Endometrial microvascular endothelial cells (primary cell): Measurements from ENCODE around the gene CCDC196. TPM values are rescaled to one million over a fixed set of nuclear protein-coding genes. Genes with fewer than 3 reads are reported as not detected.

Experiments used
- in situ Hi-C: cut with HindIII; loops from 2 replicates; pipeline ENCODE4 v1.10.0; 2017; ENCODE audit warnings: low sequenced_read_pairs, low pct_unique_long_range_greater_than_20kb; ENCODE audit errors: inconsistent ontology term
- total RNA-seq: library from RNA; depleted of rRNA; stranded (reverse); fragments of >200 nt; gene quantifications from one replicate; pipeline ENCODE4 v1.2.3, GENCODE V29; 2015; ENCODE audit errors: inconsistent ontology term

Gene CCDC196
- not detected for total RNA-seq

GRCh38 chr14:66485910-66486421 is at the start of gene CCDC196:
TSS of gene CCDC196 (plus strand) at chr14:66486371. CDS start at chr14:66486503, 132 bp downstream.
- in situ Hi-C loops, result no loop called here

- in situ Hi-C loops, result no loop called here
Observed at GRCh38 chr14:66440801-66441200, 45.4 kb upstream of the CCDC196 start.

- in situ Hi-C loops, result no loop called here
Observed at GRCh38 chr14:66442953-66443571, 43.1 kb upstream of the CCDC196 start.

GRCh38 chr14:66443785-66444184 is 42.4 kb upstream of the CCDC196 start:
- in situ Hi-C loops, result no loop called here

- in situ Hi-C loops, result no loop called here
Observed at GRCh38 chr14:66444271-66444927, 41.8 kb upstream of the CCDC196 start.

- in situ Hi-C loops, result no loop called here
Observed at GRCh38 chr14:66445936-66446335, 40.2 kb upstream of the CCDC196 start.

GRCh38 chr14:66453469-66453868 is 32.7 kb upstream of the CCDC196 start:
- in situ Hi-C loops, result no loop called here

- in situ Hi-C loops, result no loop called here
Observed at GRCh38 chr14:66459603-66460002, 26.6 kb upstream of the CCDC196 start.

- in situ Hi-C loops, result no loop called here
Observed at GRCh38 chr14:66464261-66464660, 21.9 kb upstream of the CCDC196 start.

GRCh38 chr14:66468778-66469367 is 17.3 kb upstream of the CCDC196 start:
- in situ Hi-C loops, result no loop called here

GRCh38 chr14:66471584-66471983 is 14.6 kb upstream of the CCDC196 start:
- in situ Hi-C loops, result no loop called here

- in situ Hi-C loops, result no loop called here
Observed at GRCh38 chr14:66472251-66472650, 13.9 kb upstream of the CCDC196 start.

- in situ Hi-C loops, result no loop called here
Observed at GRCh38 chr14:66473223-66473622, 12.9 kb upstream of the CCDC196 start.

GRCh38 chr14:66476964-66477363 is 9.2 kb upstream of the CCDC196 start:
- in situ Hi-C loops, result no loop called here

- in situ Hi-C loops, result no loop called here
Observed at GRCh38 chr14:66477567-66477966, 8.6 kb upstream of the CCDC196 start.

- in situ Hi-C loops, result no loop called here
Observed at GRCh38 chr14:66482873-66483272, 3.3 kb upstream of the CCDC196 start.

- in situ Hi-C loops, result no loop called here
Observed at GRCh38 chr14:66483322-66483721, 2.8 kb upstream of the CCDC196 start.

- in situ Hi-C loops, result no loop called here
Observed at GRCh38 chr14:66485029-66485428, 1.1 kb upstream of the CCDC196 start.

GRCh38 chr14:66487164-66487563 is 993 bp downstream of the CCDC196 start:
- in situ Hi-C loops, result no loop called here
